Measurements from ENCODE around the gene FTO.

Gene FTO

DNA sequence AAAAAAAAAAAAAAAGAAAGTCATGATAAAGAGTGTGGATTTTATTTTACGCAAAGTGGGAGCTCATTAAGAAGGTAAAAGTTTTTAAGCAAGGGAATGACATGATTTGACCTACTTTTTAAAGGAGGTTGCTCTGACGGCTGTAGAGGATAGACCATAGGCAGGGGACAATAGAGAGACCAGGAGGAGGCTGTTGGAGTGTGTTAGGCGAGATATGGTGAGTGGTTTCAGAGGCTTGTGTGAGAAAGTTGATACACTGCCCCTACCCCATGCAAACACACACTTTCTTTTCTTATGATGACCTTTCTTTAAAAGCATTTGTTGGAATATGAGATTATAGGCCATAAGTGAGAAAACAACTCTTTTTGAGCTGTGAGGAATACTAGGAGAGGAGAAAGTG is 82.0 kb downstream of the FTO start:
- DNase-seq, result no peak

DNA sequence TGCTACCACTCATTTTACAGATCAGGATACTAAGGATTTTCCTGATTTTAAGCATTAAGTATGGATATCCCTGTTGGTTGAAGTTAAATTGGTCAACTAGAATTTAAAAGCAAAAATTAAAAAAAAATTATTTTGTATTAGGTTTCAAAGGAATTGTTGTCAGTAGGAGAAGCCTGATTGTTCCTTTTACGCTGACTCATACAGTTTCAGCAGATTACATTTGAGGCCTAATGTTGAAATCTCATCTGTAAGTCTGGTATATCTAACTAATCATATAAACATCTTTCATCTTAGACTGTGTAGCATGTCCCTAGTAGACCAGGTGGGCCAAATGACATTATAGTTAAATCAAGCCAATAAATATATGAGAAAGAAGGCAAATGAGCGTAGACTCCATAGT is 83.5 kb downstream of the FTO start:
- no peak for DNase-seq

DNA sequence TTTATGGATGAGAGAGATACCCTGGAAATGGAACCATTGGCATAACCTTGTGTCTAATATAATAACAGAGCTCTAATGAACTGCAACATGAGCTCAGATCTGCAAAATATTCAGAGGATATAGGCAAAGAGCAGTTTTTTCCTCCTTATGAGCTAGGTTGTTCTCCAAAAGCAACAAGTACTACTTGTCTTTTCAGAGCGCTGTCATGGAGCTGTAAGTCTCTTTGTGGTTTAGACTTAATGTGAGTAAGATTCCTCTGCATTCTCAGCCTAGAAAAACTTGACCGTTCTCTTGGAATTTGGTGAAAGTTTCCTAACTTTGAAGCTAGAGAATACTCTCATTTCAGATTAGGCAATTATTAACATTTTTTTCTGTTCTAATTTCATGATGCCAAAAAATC is 85.2 kb downstream of the FTO start:
- DNase-seq, result no peak

DNA sequence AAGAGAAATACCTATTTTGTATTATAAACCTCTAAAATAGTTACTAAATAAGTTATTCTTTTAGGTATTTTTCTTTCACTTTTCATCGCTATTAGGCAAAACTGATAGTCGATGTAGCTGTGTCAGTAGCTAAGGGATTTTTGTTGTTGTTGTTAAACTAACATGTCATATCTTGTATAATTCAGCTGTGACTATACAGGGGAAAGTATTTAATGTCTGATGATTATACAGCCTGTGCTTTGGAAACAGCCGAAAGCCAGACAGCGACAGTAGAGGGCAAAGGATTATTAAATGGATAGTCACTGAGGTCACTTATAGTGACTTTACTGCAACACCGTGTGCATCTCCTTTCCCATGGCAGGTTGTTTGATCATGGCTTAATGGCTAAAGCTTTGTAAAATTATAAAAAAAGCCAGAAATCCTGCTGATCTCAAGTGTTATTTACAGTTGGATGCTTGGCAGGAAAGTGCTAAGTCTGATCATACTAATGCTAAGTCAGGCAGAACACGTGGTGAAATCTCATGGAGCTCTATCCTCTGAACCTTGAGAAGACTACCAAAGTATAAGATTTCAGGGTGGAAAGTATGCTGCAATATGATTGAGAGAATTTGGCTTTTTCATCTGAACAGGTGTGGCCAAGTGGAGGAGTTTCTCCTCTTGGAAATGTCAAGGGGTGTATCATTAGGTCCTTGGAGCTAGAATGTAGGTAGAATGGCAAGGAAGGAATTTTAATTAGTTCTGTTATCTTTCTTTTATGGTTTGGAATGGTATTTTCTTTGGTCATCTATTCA is 88.4 kb downstream of the FTO start:
- no peak for DNase-seq

DNA sequence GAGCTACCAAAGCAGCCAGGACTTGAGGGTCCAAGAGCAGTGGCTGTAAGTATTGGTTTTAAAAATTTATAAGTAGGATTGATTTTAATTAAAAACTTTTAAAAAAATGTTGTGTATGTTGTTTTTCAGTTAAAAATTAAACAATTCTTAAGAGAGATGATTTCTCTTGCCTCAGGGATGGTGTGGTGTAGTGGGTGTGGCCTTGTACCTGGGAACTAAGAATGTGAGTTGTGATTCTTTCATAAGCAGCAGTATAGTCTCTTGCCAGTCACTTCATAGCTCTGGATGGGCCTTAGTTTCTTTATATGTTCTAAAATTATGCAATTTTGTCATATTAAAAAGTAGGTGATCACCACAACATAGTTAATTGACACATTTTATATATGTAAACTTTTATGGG is 99.5 kb downstream of the FTO start:
- no peak for DNase-seq

DNA sequence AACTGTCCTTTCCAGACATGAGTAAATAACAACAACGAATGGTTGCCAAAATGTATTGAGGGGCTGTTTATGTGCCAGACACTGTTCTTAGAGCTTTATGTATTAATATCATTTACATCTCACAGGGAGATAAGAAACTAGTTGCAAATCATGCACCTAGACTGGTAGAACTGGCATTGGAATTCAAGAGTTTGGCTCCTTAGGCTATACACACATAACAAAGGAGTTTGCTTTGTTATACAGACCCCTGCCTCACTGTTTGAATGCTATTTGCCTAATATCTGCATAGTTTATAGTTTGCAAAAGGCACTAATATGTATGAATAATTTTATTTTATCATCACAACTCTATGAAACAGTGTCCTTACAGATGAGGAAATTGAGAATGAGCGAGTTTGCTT is 100.0 kb downstream of the FTO start:
- no peak for DNase-seq

DNA sequence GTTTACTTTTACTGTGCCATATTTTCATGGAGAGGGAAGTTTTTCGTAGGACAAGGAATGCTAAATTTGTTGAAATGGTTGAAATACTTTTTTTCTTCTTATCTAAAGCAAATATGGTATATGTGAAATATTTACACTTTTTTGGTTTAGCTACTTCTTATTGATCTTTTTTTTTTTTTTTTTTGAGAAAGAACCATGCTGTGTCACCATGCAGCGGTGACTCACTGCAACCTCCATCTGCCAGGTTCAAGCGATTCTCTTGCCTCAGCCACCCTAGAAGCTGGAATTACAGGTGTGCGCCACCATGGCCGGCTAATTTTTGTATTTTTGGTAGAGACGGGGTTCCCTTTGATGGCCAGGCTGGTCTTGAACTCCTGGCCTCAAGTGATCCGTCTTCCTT is 100.5 kb downstream of the FTO start:
- no peak for DNase-seq

DNA sequence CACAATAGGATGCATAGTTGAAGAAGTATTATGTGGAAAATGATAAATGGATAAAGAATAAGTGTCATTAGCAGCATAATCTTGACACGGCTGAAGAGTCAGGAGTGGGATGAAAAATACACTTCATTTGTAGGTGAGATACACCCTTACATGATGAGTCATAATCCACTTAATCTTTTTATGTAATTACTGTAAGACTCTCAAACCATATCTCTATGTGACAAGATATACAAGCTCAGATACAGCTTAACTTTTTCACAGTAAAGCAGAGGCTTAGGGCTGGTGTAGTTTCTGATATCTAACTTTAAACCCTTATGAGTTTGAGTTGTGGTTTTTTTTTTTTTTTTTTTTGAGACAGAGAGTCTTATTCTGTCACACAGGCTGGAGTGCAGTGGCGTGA is 101.2 kb downstream of the FTO start:
- no peak for DNase-seq

DNA sequence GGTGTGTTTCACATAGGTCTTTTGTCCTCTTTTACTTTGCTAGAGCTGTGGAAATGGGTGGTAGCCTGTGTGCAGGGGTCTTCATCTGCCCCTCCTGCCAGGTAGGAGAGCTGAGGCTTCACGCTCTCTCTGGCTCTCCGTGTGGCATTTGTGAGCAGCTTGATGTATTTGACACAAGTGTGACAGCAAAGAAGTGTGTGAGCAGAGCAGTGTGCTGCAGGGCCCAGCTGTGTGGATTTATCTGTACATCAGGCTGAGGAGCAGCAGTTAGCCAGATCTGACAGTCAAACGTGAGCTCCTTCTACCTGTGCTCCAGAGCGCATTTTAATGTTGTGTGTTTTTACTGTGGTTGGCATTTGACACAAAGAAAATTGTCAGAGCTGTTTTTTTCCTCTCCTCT is 101.8 kb downstream of the FTO start:
- no peak for DNase-seq

DNA sequence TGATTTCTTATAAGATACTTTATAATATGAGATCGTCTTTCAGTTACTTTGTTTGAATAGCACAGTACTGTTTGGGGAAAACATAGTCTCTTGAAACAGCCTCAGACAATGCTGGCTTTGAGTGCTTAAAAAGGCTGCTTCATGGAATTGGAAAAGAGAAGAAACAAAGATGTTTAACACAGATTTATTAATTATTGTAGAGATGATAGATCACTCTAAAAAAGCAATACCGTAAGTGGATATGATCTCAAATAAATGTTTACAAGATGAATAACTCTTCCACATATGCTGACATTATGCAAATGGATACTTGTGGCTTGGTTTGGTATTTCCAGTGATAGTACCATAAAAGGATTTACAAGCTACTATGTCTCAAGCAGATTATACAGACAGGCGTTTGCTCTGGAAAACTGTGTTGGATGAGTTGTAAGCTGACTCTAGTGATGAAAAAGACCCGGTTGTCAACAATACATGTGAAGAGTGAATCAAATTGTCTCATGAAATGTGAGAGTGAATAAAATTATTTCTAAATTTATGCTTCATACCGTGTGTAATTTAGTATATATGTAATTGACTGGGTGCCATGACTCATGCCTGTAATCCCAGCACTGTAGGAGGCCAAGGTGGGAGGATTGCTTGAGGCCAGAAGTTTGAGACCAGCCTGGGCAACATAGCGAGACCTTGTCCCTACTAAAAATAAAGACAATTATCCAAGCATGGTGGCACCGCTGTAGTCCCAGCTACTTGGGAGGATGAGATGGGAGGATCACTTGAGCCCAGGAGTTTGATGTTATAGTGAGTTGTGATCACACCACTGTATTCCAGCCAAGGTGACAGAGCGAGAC is 105.4 kb downstream of the FTO start:
- DNase-seq, result no peak

DNA sequence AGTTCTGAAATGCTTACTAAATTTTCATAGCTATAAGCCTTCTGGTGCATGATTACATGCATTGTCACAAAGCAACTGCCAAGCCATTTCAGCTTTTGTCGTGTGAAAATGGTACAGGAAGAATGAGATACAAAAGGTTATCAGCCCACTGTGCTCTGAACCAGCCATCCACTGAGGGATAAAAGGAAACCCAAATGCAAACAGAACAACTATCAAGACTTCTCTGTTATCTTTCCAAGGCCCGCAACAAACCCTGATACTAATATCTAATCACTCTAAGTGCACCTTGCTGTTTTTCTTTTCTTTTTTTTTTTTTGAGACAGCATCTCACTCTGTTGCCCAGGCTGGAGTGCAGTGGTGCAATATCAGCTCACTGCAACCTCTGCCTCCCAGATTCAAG is 109.0 kb downstream of the FTO start:
- no peak for DNase-seq

DNA sequence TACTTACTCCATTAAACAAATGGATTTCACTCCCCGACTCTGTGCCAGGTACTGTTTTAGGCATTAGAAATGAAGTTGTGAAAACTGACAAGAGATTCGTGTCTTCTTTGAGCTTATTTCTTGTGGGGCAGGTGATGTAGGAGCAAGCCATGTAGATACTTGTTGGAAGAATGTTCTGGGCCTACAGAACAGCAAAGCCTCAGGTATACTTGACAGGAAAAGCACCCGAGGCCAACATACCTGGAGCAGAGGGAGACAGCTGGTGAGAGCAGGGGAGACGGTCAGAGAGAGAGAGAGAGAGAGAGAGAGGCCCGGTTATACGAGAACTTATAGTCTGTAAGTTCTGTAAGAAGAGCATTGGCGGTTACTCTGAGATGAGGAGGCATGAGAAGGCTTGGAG is 110.8 kb downstream of the FTO start:
- no peak for DNase-seq

DNA sequence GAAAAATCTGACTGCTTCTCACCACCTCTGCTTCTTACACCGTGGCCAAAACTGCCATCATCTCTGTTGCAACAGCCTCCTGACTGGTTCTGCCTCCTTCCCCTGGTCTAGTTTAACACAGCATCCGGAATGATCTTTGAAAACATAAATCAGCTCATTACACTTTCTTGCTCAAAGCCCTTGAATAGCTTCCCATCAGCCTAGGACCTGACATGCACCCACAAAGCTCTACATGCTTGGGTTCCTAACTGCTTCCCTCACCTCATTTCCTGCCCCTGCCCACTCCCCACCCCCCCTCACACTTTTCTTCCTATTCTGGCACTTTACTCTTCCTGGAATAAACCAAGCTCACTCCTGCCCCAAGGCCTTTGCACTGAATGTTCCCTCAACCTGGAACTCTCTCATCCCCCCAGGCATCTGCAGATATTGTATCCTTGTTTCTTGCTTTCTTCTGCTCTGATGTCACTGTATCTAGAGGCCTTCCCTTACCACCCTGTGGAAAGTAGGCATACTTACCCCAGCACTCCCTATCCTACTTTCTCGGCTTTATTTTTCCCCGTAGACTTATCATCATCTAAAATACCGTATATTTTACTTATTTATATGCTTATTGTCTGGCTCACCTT is 112.4 kb downstream of the FTO start:
- no peak for DNase-seq

DNA sequence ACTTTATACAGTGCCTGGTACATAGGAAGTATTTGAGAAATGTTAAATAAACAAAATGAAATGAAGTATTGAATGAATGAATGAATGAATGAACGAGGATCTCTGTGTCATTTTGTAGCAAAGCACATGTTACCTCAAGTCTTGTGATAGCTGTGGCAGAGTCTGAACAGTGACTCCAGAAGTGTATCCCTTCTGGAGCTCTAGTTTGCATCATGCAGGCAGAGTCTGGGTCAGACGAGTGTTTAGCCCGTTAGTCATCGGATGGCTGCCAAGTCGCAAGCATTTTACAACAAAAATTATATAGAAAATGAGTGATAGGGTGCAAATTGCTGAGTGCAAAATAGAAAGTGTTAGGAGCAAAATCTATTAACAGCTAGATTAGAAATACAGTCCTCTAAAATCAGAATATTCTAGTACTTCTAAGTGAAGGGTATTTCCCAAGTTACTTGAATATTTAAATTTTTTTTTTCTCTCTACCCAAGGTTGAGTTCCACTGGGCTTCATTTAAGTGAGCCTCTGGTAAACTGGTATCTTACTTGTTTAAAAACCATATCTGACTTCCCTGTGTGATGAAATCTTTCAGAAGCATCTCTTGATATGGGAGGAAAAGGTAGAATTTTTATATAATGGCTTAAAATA is 113.3 kb downstream of the FTO start:
- no peak for DNase-seq

DNA sequence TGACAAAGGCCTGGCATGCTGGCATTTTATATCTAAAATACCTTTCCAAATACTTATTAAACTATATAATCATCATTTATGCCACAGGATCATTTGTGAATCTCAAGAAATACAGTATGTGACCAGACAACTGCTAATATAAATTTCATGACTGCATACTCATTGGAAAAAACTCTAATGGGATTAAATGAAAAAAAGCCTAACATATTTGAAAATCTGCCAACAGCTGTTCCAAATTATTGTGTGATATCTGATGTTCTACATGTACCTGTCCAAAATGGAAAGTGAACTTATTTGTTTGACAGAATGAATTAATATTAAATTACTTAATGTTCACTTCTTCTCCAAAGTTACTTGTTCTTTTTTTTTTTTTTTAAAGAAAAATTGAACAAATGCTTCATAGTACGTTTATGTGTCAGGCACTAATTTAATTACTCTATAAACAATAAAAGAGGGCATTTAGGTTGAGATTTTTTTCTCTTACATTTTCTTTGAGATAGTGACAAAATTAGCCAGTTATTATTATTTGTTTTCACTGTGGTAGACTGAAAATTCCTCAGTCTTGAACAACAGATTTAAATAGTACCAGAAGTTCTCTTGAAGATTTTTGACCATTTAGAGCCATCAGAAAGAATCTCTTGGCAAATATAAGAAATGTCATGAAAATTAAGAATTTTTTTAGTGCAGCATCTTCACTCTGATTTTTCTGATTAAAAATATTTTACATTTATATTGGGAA is 114.0 kb downstream of the FTO start:
- DNase-seq, result no peak

DNA sequence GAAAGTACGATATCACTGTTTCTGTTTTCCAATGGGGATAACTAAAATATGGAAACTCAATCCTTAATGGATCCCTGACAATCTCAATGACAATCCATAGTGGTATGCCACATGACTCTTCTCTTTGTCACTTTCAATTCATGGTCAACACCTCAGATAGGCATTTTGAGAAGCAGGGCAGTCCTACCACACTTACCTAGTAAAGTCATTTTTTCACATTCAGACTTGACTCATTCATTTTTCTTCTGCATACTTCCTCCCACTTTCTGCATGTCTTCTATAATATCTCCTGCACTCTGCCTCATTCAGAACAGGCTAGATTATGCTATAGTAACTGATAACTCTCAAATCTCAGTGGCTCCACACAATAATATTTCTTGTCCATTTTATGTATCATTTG is 117.5 kb downstream of the FTO start:
- no peak for DNase-seq

DNA sequence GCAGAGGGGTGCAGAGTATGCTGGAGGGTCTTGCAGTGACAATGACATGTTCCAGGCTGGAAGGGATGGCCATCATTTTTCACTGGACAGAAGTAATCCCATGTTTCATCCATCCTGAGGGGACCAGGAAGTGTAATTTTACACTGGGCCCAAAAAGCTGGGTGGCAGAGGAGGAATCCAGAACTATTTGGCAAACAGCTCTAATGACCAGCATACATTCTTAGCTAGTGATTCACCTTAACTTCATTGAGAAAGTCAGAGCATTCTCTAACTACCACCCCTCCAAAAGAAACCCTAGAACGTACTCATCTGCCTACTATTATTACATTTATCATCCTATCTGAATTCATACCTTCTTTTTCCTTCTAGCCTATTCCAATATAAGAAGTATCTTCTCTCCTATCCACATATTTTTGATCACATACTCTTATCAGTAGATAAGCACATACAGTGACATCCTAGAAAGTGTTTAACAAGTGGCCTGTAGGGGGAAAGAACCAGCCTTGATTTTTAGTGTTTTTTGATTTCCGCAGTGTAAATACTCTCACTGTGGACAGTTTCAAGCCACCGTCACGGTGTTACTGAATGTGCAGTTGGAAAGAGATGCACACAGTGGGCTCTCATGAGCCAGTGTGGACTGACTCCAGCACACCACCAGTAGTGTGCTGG is 118.1 kb downstream of the FTO start:
- DNase-seq, result no peak

DNA sequence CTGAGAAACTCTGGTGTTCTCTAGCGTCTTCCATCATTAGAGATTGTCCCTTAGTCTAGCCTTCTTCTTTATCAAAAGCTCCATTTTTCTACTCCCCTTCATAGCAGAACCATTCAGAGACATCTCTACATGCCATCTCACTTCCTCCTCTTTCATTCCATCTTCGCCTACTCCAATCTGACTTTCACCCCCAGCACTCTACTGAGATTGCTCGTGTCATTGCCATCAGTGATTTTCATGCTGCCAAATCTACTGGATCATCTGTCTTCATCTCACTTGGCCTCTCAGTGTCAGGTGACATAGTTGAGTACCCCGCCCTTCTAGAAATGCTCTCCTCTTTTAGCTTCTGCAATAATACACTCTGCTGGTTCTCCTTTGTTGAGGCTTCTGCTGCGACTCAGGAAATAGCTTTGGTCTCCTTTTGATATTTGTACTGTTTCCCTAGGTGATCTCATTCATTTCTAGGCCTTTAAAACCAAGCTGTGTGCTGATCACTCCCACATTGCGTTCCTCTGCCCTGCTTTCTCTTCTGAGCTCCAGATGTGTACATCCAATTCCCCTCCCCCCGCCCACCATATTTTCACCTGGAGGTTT is 119.1 kb downstream of the FTO start:
- no peak for DNase-seq

DNA sequence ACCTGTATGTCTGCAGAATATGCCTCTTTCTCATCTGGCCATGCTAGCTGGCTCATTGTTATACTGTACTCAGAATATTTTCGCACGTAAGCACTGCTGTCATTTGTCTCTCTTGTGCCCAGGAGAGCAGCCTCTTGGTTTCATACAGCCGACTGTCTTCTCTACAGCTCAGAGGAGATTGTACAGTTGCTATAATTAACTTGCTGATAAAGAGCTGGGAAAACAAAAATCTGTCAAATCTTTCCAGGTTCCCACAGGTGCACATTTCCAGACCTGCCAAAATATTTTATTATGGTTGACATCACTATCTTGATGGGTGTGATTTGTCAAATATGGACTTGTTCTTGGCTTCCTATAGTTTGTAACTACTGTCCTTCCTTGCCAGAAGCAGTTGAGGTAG is 122.7 kb downstream of the FTO start:
- DNase-seq, result no peak

DNA sequence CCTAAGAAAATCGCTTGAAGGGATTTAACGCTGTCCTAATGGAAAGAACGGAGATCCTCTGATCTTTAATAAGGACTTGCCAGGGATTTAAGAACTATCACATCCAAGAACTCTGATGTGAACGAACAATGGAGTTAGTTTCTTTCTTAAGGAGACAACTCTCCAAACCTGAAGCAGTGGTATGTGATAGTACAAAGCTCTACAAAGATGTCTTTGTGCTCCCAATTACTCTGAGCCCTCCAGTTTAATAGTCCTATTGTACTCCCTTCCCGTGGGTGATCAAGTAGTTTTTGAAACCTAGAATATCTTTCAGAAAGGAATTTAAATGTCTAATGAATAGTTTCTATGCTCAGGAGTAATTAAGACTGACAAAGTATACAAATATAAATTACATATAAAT is 123.8 kb downstream of the FTO start:
- DNase-seq, result no peak

DNA sequence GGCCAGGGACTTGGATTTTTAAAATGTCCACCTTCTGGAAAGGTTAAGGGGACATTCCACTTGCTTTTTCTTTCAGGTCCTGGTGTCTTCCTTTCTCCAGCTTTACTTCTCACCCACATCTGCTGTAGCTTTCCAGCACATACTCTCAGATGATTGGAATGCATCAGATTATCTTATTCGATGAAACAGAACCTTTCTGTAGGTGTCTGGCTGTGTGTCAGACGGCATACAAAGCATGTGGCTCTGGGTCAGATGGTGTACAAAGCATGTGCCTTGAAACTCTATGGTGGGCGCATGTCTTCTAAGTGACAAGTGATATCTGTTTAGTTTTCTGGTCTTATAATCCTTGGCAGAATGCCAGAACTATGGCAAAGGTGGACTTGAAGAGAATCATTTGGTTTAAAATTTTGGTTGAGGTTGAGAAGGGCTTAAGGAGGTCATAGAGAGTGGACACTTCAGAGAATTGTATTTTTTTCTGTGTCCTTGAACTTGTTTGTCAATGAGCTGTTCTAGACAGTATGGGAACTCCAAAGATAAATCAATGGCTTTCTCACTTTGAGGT is 125.3 kb downstream of the FTO start:
- DNase-seq, result no peak

All from activated naive CD4-positive, alpha-beta T cell treated with Interleukin-2 at 50 U/mL for 16 hours (primary cell).